NCI-H128 (cell line): ENCODE results near the gene FXYD6.

Experiments
- DNase-seq: peaks from one replicate; lab custom pipeline; 2025; ENCODE audit not compliant: unreplicated experiment; lab: John Stamatoyannopoulos, UW

FXYD6 gene

GRCh38 chr11:117796456-117796871 lies 80.0 kb downstream of the FXYD6 start:
- no peak for DNase-seq

DNA sequence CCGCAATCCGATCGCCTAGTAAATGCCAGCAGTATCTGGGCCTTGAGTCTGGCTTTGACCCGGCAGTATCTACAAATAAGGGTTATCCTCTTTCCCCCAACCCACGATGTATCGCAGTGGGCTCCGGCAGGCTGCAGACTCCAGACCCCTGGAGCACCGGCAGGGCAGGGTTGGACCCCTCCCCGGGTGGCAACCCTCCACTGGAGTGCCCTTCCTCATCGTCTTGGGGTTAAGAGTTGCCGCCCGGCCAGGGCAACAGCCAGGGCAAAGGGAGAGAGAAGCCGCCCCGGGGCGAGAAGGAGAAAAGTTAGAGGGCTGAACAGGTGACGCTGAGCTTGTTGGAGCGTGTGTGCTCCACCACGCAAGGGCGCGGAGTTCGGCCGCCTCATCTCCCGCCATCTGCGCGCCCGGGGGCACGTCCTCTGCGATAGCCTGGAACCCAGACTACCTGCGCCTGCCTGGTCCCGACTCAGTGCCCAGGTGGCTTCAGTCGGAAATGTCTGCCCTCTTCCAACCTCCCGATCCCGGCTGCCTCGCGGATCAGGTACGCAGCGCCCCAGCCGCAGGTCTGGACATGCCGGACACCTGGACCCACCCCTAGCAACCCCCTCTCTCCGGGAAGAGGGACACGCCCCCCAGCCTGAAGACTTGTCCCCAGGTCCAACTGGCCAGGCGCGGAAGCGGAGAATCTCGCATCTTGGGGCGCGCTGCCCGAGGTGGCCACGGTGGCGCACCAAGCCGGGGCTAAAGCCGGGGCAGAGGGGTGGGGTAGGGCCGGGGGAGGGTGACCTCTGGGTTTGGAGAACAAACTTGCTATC lies 80.6 kb downstream of the FXYD6 start:
- no peak for DNase-seq

GRCh38 chr11:117794772-117795629 lies 81.5 kb downstream of the FXYD6 start:
- DNase-seq = no peak

GRCh38 chr11:117794135-117794534 lies 82.3 kb downstream of the FXYD6 start:
- no peak for DNase-seq

DNA sequence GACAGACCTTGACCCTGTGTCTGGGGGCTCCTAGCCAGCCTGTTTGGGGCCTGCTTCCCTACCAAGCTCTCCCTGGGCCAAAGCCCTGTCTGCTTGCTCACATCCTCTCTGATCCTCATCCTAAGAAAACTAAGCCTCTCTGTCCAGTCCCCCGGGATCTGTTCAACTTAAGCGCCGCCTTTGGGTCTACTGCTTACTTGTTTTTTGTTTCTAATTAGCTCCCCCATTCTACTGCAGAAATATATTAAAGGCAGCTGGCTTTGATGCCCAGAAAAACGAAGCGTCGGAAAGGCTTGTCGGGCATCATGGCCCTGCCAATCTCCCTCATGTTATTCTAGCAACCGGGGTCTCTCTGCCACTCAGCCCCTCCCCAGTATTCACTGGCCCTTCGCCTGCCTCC lies 82.9 kb downstream of the FXYD6 start:
- no peak for DNase-seq

DNA sequence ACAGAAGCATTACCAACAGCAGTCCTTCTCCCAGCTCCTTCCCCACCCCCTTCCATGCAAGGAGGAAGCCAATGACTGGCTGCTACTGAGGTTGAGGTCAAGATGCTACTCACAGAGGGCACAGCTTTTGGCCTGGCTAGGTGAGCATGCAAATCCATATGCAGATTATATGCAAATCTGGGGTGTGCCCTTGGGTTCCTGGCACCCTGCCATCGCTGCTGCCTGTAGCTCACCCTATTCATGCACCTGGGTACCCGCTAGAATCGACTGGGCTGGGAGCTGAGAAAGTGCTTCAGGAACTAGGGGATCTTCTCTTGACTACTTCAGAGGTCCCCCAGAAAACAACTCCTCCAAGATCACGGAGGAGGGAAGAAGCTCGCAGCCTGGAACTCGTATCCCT lies 83.5 kb downstream of the FXYD6 start:
- DNase-seq = no peak

GRCh38 chr11:117792241-117792640 lies 84.2 kb downstream of the FXYD6 start:
- peak; percentile 68 for DNase-seq

DNA sequence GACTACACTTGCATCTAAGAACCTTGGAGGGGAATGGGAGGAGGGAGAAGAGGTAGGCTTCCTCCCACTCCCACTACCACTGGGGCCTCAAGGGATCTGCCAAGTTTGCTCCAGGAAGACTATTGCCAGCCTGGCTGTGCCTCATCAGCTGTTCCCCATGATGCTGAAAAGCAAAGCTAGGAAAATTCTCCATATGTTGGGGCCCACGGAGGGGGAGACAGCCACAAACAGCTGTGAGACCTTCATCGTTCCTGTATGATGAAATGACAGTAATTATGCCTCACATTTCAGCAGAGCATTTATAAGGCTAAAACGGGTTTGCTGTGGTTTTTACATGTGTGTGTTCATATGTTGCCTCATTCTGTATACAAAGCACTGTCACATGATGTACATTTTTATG lies 86.2 kb downstream of the FXYD6 start:
- no peak for DNase-seq

GRCh38 chr11:117789241-117789640 lies 87.2 kb downstream of the FXYD6 start:
- DNase-seq = no peak
